Posterior cingulate gyrus (tissue), 11 donors: Measurements from ENCODE around the gene REPS2.
A peak's percentile ranks its signal among the peaks of the same experiment; 100 is the strongest.

Experiments
- DNase-seq, 10 donors: peaks; one replicate each; pipeline versions ENCODE4 v3.0.0 to v3.0.0-alpha.2; 2020 to 2021; ENCODE audit warnings: mixed read lengths in 3 of 10
- intact Hi-C: fragments of 100-400 bp; cut with DNase I; formaldehyde crosslinking; loops from one replicate; pipeline ENCODE4 v1.15.1; 2023

The REPS2 gene

DNA sequence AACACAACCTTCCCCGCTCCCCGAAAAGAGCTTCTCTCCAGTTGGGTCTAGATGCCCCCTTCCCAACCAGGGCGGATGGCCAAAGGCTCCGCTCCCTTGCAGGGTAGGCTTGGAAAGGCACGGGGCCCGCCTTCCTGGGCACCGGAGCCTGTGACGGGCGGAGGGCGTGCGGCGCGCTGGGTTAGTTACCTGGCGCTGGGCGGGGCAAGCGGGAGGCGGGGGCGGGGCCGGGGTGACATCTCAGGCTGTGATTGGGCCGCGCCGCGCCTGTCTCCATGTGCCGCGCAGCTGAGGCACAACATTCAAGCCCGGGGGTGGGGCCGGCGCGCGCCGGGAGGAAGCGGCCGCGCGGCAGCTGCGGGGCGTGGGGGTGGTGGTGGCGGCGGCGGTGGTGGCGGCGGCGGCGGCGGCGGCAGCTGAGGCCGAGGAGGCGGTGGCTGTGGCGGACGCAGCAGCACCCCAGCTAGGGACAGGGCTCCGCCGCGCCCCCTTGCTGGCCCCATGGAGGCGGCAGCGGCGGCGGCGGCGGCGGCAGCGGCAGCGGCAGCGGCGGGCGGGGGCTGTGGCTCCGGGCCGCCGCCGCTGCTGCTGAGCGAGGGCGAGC is at the start of gene REPS2:
Gene REPS2, plus strand, starts transcription at position 298 of the 604 bp plus-strand sequence. Its CDS starts 204 bp downstream, at position 502.
- intact Hi-C loops, result loop anchor here (10.0 kb wide), 1 partner anchor 52 kb away; no protein-coding TSS in a partner anchor

DNA sequence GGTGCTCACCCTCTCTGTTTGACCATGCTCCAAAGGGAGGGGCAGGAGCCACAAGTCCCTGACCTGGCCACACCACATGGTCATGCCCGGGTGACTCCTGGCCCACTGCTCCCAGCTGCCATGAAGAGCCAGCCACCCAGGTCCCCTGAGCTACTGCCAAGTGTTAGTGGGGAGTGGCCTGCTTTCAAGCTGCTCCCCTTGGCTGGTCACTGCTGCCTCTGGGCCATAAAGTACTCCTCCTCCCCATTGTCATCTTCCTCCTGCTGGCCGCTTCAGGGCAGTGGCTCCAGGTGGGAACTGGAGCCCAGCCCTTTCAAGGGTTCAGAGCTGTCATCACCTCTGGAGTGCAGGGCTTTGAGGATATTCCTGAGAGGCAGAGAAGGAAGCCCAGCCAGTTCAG is 49.0 kb upstream of the REPS2 start:
- intact Hi-C loops, result loop anchor here (10.0 kb wide), 1 partner anchor 47 kb away; the partner anchor contains the start of gene REPS2
- DNase-seq, result no peak

More for the DNA sequence above, at the start of gene REPS2:
- DNase-seq, result peak; percentile 74 to 96 (median 82)

DNA sequence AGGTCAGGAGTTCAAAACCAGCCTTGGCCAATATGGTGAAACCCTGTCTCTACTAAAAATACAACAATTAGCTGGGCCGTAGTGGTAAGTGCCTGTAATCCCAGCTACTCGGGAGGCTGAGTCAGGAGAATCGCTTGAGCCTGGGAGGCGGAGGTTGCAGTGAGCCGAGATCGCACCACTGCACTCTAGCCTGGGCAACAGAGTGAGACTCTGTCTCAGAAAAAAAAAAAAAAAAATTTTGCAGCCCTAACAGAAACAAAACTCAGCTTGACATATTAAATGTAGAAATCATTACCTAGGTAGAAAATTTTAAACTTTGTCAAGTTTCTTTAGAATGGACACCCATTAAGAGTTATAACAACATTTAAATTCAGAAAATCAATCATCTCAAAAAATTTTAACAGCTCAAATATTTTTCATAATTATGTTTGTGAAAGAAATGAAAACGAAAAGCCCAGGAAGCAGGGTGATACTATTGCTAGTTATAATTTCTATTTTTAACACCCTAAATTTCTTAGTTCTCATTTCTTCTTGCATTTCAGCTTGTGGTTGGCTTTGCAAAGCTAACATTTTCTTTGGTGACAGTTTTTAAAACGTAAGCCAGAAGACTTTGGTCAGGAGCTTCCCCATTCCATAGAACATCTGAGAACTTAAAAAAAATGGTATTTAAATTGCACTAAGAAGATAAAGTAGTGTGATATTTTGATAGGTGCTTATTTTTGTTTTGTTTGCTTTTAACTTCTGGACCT is 43.0 kb upstream of the REPS2 start:
- DNase-seq, result no peak
- intact Hi-C loops, result no loop called here

DNA sequence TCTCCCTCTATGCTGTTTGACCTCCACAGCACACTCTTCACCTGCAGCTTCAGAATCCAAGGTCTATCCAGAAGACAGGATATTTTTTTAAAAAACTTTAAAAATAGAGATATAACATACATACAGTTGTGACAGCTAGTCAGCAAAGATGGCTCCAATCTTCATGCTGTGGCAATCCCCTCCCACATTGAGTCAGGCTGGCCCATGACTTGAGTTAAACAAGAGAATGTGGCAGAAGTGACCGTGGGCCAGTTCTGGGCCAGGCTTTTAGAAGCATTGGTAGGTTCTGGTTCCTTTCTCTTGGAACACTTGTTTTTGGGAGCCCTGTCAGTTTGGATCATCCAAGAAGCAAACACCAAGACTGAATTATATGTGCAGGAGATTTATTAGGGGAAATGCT is 36.1 kb upstream of the REPS2 start:
- intact Hi-C loops, result no loop called here
- no peak for DNase-seq

DNA sequence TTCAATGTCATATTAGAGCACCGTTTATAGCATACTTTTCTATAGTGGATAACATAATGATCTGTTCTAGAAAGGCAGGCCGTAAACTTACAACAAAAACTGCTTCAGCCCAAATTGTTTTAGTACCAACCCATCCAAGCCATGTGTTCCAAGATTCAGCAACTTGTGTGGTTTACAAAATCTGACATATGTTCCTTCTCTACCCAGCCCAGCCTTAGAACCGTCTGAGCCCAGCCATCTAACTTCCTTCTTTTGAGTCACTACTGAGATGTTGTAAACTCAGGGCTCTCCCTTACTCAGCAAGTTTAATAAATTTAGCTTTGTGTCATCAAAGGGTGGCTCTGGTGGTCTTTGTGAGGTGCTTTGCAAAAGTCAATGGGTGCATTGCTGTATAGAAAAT is 32.4 kb upstream of the REPS2 start:
- DNase-seq, result no peak
- intact Hi-C loops, result no loop called here

DNA sequence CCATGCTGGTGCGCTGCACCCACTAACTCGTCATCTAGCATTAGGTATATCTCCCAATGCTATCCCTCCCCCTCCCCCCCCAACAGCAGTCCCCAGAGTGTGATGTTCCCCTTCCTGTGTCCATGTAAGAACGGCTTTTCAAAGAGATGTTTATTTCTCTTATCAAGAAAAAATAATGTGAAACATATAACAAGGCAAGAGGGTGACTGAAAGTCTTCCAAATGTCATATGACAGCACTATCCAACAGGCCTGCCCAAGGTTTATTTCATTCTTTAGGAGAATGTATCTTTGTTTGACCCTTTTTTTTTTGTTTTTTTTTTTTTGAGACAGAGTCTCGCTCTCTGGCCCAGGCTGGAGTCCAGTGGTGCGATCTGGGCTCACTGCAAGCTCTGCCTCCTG is 29.9 kb upstream of the REPS2 start:
- intact Hi-C loops, result no loop called here
- DNase-seq, result no peak

DNA sequence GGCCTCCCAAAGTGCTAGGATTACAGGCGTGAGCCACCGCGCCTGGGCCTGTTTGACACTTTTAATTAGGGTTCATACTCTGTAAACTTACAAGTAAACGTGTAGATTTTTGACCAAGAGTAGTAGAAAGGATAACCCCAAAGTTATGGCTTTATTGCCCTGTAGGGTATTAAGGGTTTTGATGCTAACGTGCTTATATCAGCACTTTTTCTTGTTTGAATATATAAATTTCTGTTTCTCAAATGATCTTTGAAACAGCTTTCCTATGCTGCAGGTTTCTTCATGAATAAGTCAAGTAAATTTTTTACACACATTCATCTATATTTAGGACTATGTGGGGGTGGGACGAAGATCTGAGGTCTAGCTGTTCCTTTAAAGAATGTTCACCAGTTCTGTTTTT is 29.3 kb upstream of the REPS2 start:
- no peak for DNase-seq
- intact Hi-C loops, result no loop called here

DNA sequence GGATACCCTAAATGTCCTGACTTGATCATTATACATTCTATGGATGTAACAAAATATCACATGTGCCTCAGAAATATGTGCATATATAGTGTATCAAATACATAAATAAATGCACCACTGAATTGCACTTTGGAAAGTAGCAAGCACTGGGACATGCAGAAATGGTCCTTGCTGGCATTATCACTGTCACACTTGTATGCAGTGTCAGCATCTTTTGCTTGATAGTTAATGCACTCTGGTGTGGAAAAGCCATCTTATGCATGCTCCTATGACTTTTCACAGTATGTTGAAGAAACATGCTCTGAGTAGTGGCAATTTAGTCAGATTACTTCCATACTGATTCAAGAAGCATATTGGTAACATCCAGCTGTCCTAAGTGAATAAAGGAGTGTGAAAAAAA is 27.5 kb upstream of the REPS2 start:
- DNase-seq, result no peak
- intact Hi-C loops, result no loop called here

DNA sequence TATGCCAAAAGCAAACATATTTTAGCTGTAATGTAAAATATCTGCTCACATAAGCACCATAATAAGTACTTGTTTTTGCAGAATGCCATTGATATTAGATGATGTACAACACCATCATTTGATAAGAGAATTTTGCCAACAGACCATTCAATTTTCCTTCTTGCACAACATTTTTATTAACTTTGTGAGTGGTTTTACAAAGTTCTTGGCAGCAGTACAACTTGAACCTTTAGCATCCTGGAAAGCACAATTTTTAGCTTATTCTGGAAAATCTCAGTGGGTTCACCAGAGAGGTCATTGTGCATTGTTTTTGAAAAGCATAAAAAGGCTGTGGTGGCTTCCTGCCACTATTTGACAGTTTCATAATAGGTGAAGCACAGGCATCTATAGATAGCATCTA is 26.4 kb upstream of the REPS2 start:
- intact Hi-C loops, result no loop called here
- no peak for DNase-seq

DNA sequence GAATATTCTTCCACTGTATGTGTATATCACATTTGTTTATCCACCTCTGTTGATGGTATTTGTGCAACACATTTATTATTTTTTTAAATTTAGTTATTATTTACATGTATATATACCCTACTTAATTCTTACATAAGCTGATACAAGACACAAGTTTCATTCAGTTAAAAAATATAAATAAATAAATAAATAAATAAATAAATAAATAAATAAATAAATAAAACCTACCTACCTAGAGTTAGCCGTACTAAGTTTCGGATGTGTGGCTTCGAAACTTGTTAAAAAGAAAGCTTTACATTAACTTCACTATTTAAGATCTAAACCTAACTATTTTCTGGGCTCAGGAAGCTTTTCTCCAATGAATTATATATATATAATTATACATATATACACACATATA is 23.3 kb upstream of the REPS2 start:
- intact Hi-C loops, result no loop called here
- no peak for DNase-seq

DNA sequence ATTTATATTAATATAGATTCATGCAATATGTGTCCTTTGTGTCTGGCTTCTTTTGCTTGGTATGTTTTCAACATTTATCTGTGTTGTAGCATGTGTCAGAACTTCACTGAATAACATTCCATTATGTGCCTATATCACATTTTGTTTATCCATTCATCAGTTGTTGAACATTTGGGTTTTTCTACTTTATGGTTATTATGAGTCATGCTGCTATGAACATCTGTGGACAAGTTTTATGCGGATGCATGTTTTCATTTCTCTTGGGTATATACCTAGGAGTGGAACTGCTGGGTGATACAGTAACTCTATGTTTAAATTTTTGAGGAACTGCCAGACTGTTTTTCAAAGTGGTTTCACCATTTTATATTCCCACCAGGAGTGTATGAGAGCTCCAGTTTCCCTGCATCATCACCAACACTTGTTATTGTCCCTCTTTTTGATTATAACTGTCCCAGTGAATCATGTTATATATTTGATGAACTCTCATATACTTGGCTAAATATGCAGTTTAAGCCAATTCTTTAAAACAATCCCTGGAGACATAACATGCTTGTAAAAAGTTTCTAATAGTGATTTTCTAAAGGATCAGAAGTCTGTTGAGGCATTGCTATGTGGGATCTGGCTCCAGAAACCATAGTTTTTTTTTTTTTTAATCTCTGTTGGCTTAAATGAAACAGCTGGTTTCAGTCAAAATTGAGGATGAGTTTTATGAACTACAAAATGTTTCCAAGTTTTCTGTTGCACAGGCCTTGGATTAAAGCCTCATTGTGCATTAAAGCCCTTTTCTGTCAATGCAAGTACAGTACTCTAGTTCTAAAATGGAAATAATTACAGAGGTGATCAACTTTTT is 21.6 kb upstream of the REPS2 start:
- intact Hi-C loops, result no loop called here
- no peak for DNase-seq

DNA sequence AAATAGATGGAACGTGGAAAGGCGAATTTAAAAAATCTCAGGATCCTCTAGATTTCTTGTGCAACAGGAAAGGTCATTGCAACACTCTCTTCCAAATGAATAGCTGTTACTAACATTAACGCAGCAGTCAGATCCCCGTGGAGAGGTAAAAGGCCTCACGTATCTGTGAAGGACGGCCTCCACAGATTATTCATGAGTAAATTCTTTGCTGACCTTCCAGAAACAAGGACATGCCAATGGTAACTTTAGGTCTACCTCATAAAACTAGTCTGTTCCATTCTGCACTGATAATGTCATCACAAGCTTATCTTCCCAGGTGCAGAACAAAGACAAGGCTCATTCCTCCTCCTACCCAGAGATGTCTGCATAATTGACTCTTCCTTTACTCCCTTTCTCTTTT is 16.1 kb upstream of the REPS2 start:
- intact Hi-C loops, result no loop called here
- no peak for DNase-seq

DNA sequence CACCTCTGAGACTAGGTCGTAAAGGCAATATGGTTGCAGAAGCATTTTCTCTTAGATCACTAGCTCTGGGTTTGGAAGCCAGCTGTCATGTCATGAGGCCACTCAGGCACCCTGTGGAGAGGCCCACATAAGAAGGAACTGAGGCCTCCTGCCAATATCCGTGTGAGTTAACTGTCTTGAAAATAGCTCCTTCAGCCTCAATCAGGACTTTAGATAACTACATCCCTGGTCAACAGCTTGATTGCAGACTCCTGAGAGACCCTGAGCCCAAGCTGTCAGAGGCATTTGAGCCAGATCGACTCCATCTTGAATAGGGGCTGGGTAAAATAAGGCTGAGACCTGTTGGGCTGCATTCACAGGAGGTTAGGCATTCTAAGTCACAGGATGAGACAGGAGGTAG is 15.1 kb upstream of the REPS2 start:
- intact Hi-C loops, result no loop called here
- no peak for DNase-seq

DNA sequence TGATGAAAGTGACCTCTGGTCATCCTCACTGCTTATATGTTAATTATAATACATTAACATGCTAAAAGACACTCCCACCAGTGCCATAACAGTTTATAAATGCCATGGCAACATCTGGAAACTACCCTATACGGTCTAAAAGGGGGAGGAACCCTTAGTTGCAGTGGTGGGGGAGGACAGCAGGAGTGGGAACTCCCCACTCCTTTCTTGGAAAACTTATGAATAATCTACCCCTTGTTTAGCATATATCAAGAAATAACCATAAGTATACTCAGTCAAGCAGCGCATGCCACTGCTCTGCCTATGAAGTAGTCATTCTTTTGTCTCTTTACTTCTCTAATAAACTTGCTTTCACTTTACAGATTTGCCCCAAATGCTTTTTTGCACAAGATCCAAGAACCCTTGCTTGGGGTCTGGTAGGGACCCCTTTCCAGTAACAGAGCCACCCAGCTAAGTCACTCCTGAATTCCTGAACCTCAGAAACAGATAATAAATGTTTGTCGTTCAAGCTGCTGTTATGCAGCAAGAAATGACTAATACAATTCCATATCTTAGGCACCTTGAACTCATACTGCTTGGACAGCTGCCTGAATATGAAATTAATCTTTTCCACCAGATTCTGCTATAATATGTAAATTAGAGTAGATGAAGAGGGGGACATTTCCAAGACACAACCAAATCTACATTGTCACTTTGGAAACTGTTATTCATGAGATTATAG is 14.4 kb upstream of the REPS2 start:
- intact Hi-C loops, result no loop called here
- DNase-seq, result no peak

DNA sequence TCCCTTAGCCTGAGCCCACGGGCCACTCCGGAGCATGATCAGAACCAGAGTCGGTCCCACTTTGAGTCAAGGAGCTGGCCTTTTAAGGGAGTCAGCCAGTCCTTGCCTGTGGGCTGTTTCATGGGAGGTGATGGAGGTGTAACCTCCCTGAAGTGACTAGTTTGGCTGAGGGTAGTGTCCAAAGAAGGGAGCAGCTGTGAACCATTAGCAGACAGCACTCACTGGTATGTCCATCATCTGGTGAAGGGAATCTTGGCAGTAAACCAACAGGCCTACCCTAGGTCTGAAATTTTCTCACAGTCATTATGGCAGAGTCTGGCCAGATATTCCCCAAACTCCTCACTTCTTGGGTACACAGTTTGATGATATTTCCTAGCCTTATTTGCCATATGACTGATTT is 12.3 kb upstream of the REPS2 start:
- no peak for DNase-seq
- intact Hi-C loops, result no loop called here

DNA sequence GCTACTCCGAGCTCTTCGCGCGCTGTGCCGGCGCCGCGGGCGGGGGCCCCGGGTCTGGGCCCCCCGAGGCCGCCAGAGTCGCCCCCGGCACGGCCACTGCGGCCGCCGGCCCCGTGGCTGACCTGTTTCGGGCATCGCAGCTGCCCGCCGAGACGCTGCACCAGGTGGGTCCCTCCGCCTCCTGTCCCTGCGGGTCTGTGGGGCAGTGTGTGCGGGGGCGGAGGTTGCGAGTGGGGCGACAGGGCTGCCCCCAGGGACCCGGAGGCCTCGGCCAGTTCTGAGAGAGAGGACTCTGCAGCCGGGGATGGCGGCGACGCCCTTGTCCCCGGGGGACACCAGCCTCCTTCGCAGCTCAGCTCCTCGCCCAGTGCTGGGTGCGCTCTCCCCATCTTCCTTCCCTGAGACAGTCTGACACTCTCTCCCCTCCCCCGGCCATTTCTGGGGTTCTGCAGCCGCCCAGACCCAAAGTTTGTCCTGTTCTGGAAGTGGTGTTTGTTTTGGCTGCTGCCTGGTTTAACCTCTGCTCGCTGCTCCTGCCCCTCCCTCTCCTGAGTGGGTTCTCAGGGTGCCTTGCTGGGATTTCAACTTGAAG is 609 bp downstream of the REPS2 start:
- intact Hi-C loops, result loop anchor here (10.0 kb wide), 1 partner anchor 52 kb away; no protein-coding TSS in a partner anchor
- peak in 7 of 10 donors; percentile 12 to 88 (median 20) for DNase-seq

DNA sequence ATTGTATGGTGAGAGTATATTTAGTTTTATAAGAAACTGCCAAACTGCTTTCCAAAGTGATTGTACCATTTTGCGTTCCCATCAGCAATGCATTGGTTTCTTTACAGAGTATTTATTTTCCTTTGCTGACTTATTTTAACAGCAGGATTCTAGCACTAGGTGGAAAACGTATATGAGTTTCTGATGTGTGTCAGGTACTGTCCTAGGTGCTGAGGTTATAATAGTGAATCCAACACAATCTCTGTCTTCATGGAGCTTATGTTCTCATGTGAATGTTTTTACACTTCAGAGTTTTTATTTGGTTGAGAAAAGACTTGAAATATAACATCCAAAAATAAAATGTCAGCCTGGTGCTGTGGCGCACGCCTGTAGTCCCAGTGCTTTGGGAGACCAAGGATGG is 4.0 kb downstream of the REPS2 start:
- intact Hi-C loops, result no loop called here
- DNase-seq, result no peak

DNA sequence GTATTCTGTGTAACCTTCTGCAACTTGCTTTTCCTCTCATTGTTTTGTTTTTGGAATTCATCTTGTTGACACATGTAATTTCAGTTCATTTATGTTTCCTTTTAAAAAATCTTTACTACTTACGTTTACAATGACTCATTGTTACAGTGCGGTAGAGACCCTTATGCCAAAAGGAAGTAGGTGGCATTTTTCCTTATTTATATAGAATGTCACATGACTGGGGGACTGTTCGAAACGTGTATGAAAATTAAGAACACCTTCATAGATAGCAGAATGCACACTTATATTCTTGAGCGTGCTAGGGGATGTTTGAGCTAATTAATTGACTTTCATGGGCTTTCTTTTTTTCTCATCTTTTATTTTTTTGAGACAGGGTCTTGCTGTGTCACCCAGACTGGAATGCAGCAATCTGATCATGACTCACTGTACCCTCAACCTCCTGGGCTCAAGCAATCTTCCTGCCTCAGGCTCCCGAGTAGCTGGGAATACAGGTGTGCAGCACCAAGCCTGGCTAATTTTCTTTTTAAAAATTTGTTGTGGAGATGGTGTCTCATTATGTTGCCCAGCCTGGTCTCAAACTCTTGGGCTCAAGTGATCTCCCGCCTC is 7.3 kb downstream of the REPS2 start:
- intact Hi-C loops, result no loop called here
- DNase-seq, result no peak

DNA sequence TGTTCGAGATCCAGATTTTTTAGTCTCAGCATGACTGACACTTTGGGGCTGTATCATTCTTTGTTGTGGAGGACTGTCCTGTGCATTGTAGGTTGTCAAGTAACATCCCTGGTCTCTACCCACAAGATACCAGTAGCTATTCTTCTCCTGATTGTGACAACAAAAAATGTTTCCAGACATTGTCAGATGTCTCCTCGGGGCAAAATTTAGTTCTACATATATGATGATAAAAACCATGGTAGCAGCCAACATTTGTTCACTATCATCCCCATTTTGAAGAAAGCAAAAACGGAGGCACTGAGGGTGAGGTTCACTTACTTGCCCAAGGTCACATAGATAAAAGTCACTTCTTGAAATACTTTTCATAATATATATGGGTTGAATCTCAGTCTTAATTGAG is 11.3 kb downstream of the REPS2 start:
- intact Hi-C loops, result no loop called here

DNA sequence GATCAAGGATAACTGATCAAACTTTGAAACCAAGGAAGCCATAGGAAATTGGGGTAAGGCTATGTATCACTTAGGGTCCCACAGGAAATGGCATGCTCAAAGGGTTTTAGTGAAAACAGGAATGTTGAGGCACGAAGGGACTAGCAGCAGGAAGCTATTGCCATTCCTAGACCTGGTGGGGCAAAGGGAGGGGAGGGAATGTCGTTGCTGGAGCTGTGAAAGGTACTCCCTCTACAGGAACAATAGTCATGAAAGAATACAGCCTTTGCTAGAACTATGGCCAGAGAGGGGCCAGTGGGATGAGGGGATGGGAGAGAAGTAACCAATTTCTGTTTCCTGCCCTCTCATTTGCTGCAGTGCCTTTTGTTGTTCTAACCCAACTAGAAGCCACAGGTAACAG is 11.9 kb downstream of the REPS2 start:
- DNase-seq, result no peak
- intact Hi-C loops, result no loop called here

More for the DNA sequence above, 11.3 kb downstream of the REPS2 start:
- no peak for DNase-seq
